TTC549 (cell line): ENCODE measurements around the gene KRT36.

ENCODE experiments used
- FAIRE-seq: peaks from 2 replicates; lab custom pipeline; 2012; peaks lifted over from hg19 to GRCh38; lab: Jason Lieb, UNC

KRT36 gene

GRCh38 chr17:41489531-41489930, at the start of gene KRT36:
KRT36 (minus strand) TSS chr17:41489910; CDS start chr17:41489864, 46 bp downstream.
- FAIRE-seq = no peak

- FAIRE-seq = no peak
These were observed 49.4 kb upstream of the KRT36 start for GRCh38 chr17:41539071-41539492.

GRCh38 chr17:41538565-41538991, 48.9 kb upstream of the KRT36 start:
- no peak for FAIRE-seq

GRCh38 chr17:41537990-41538389, 48.3 kb upstream of the KRT36 start:
- no peak for FAIRE-seq

GRCh38 chr17:41537614-41537954, 47.9 kb upstream of the KRT36 start:
- FAIRE-seq = no peak

GRCh38 chr17:41536741-41537613, 47.3 kb upstream of the KRT36 start:
- FAIRE-seq = no peak

GRCh38 chr17:41535764-41536481, 46.2 kb upstream of the KRT36 start:
- FAIRE-seq = no peak

GRCh38 chr17:41534899-41535546, 45.3 kb upstream of the KRT36 start:
- FAIRE-seq = no peak

- no peak for FAIRE-seq
These were observed 43.9 kb upstream of the KRT36 start for GRCh38 chr17:41533613-41534012.

- FAIRE-seq = no peak
These were observed 43.3 kb upstream of the KRT36 start for GRCh38 chr17:41532947-41533570.

GRCh38 chr17:41531993-41532392, 42.3 kb upstream of the KRT36 start:
- FAIRE-seq = no peak

- FAIRE-seq = no peak
These were observed 40.6 kb upstream of the KRT36 start for GRCh38 chr17:41530062-41531048.

GRCh38 chr17:41529491-41529915, 39.8 kb upstream of the KRT36 start:
- FAIRE-seq = no peak

- no peak for FAIRE-seq
These were observed 39.2 kb upstream of the KRT36 start for GRCh38 chr17:41528959-41529353.

GRCh38 chr17:41527063-41528023, 37.6 kb upstream of the KRT36 start:
- no peak for FAIRE-seq

GRCh38 chr17:41524261-41524660, 34.6 kb upstream of the KRT36 start:
- FAIRE-seq = no peak

- no peak for FAIRE-seq
These were observed 34.1 kb upstream of the KRT36 start for GRCh38 chr17:41523787-41524186.

GRCh38 chr17:41523225-41523593, 33.5 kb upstream of the KRT36 start:
- no peak for FAIRE-seq

- no peak for FAIRE-seq
These were observed 32.9 kb upstream of the KRT36 start for GRCh38 chr17:41522301-41523224.
